HG02588 (cell line): ENCODE results near the gene WDR62.
"Not testable (repeated sequence)": the region's sequence is repeated elsewhere in the genome, so short reads cannot be mapped to it uniquely, and the experiment has no call there.

Source experiments
- ATAC-seq: cut with Tn5 transposase; IDR thresholded peaks from one replicate; pipeline ENCODE4 v1.9.1; 2021; ENCODE audit warnings: mild to moderate bottlenecking, moderate library complexity; ENCODE audit not compliant: unreplicated experiment

WDR62 gene

GRCh38 chr19:36032251-36033104 is 22.2 kb upstream of the WDR62 start, which contains the start of gene CLIP3:
TSS of gene CLIP3 (minus strand) at chr19:36032873. CDS start at chr19:36032357, 516 bp downstream.
- ATAC-seq: no peak

- no peak for ATAC-seq
These were observed 14.2 kb upstream of the WDR62 start for GRCh38 chr19:36040495-36040894.

- not testable (repeated sequence) for ATAC-seq
These were observed 13.6 kb upstream of the WDR62 start for GRCh38 chr19:36041092-36041491.

GRCh38 chr19:36041831-36042230 is 12.9 kb upstream of the WDR62 start:
- ATAC-seq: no peak

GRCh38 chr19:36043952-36044351 is 10.7 kb upstream of the WDR62 start:
- no peak for ATAC-seq

GRCh38 chr19:36046443-36047050 is 8.2 kb upstream of the WDR62 start:
- no peak for ATAC-seq

GRCh38 chr19:36047835-36048234 is 6.9 kb upstream of the WDR62 start:
- no peak for ATAC-seq

GRCh38 chr19:36049080-36049698 is 5.5 kb upstream of the WDR62 start:
- ATAC-seq: no peak

GRCh38 chr19:36051236-36051635 is 3.5 kb upstream of the WDR62 start:
- ATAC-seq: no peak

- no peak for ATAC-seq
These were observed 3.1 kb upstream of the WDR62 start for GRCh38 chr19:36051637-36052036.

GRCh38 chr19:36054119-36054732 is 471 bp upstream of the WDR62 start, which contains the start of gene THAP8:
TSS of gene THAP8 (minus strand) at chr19:36054285. CDS start at chr19:36054217, 68 bp downstream.
- peak; percentile 77 for ATAC-seq

- ATAC-seq: no peak
These were observed 3.9 kb downstream of the WDR62 start for GRCh38 chr19:36058481-36059179.

GRCh38 chr19:36059180-36059910 is 4.6 kb downstream of the WDR62 start:
- ATAC-seq: no peak

- ATAC-seq: no peak
These were observed 5.7 kb downstream of the WDR62 start for GRCh38 chr19:36060430-36060829.

GRCh38 chr19:36061367-36061766 is 6.7 kb downstream of the WDR62 start:
- ATAC-seq: no peak

GRCh38 chr19:36064826-36065225 is 10.1 kb downstream of the WDR62 start:
- ATAC-seq: no peak

- no peak for ATAC-seq
These were observed 13.0 kb downstream of the WDR62 start for GRCh38 chr19:36067681-36068080.

GRCh38 chr19:36068810-36069499 is 14.3 kb downstream of the WDR62 start:
- ATAC-seq: not testable (repeated sequence)

- ATAC-seq: no peak
These were observed 17.4 kb downstream of the WDR62 start for GRCh38 chr19:36072081-36072480.
